Globus pallidus (tissue), 1 donor: Measurements from ENCODE around the gene SOS2.
"Not testable (repeated sequence)": the region's sequence is repeated elsewhere in the genome, so short reads cannot be mapped to it uniquely, and the experiment has no call there.

Experiments used
- DNase-seq: peaks from one replicate; pipeline ENCODE4 v3.0.0-alpha.2; 2015; ENCODE audit warnings: low spot score

SOS2 gene

GRCh38 chr14:50085570-50086320 lies 145.6 kb downstream of the SOS2 start:
- no peak for DNase-seq

- no peak for DNase-seq
Measured at GRCh38 chr14:50084666-50085065, 146.7 kb downstream of the SOS2 start.

DNA sequence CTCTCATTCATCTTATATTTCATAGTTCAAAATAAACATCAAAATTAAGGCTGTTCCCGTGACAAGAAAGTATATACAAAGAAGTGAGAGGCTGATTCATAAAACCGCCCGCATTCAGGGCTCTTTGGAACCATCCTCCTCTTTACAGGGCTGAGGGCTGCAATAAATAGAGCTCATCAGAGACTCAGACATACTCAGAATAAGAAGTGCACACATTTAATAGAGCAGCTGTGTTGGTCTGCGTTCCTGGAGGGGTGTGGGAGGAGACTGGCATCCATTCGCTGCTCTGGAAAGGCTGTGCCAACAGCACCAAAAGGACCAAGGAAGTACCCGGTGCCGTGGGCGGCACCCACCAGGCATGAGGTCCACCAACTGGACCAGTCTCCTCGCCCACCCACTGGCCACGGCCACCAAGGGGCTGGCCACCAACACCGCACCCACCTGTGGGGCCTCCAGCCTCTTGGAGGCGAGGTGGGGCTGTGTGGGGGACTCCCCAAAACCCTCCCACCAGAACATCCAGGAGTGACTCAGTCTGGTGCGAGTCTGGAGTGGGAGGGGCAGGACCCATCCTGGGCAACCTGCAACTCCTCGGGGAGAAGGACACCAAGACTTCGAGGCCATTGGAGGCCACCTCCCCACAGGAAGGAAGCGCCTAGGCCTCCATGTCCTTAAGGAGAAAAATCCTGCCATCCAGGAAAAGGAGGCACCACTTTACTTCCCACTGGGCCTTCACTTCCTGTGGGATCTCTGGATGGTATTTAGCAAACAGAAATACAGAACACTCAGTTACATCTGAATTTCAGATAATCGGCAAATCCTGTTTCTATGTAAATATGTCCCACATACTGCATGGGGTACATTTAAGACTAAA lies 147.7 kb downstream of the SOS2 start:
- no peak for DNase-seq

- DNase-seq = no peak
Measured at GRCh38 chr14:50082784-50083466, 148.5 kb downstream of the SOS2 start.

DNA sequence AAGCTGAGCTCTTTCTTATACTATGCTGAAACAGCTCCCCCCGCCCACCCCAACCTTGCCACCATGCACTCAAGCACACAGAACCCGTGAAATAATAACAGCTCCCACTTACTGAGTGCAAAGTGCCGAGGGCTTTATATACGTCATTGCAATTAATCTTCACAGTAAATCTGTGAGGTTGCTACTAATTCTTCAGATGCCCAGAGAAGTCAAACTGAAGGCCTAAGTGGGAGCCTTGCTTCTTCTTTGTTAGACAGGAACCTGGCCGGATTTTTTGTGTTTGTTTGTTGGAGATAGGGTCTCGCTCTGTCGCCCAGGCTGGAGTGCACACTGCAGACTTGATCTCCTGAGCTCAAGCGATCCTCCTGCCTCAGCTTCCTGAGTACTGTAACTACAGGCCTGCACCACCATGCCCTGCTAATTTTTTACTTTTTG lies 149.1 kb downstream of the SOS2 start:
- DNase-seq = no peak

- not testable (repeated sequence) for DNase-seq
Measured at GRCh38 chr14:50079103-50079502, 152.3 kb downstream of the SOS2 start.

DNA sequence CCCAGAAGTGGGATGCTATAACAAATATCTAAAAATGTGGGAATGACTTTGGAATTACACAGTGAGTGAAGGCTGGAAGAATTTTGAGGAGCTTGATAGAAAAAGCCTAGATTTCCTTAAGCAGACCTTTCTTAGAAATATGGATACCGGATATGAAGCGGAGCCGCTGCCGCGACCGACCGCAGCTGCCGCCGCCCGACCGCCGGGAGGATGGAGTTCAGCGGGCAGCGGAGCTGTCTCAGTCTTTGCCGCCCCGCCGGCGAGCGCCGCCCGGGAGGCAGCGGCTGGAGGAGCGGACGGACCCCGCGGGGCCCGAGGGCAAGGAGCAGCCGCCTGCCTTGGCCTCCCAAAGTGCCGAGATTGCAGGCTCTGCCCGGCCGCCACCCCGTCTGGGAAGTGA lies 157.7 kb downstream of the SOS2 start:
- DNase-seq = not testable (repeated sequence)

GRCh38 chr14:50072395-50072794 lies 159.0 kb downstream of the SOS2 start:
- no peak for DNase-seq

DNA sequence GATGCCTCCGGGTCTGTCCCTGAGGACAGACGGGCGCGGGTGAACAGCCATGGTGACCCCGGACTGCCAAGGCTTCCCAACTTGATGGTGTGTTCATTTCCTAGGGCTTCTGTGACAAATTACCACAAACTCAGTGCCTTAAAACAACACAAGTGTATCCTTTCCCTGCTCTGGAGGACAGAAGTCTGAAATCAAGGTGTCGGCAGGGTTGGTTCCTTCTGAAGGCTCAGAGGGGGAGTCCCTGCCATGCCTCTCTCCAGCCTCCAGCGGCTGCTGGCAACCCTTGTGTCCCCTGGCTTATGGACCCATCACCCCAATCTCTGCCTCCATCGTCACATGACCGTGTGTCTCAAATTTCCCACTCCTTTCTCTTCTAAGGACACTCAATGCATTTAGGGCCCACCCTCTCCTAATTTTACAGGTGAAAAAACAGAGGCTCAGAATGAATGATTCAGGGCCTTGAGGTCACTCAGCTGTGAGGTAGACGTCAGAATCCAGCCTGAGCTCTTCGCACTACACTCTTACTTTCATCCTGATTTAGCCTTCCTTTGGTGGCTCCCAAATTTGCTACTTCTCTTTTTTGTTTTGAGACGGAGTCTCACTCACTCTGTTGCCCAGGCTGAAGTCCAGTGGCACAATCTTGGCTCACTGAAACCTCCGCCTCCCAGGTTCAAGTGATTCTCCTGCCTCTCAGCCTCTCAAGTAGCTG lies 160.4 kb downstream of the SOS2 start:
- DNase-seq = no peak

- DNase-seq = no peak
Measured at GRCh38 chr14:50070230-50070629, 161.1 kb downstream of the SOS2 start.

- DNase-seq = no peak
Measured at GRCh38 chr14:50069325-50069724, 162.1 kb downstream of the SOS2 start.

GRCh38 chr14:50068496-50068895 lies 162.9 kb downstream of the SOS2 start:
- DNase-seq = no peak

DNA sequence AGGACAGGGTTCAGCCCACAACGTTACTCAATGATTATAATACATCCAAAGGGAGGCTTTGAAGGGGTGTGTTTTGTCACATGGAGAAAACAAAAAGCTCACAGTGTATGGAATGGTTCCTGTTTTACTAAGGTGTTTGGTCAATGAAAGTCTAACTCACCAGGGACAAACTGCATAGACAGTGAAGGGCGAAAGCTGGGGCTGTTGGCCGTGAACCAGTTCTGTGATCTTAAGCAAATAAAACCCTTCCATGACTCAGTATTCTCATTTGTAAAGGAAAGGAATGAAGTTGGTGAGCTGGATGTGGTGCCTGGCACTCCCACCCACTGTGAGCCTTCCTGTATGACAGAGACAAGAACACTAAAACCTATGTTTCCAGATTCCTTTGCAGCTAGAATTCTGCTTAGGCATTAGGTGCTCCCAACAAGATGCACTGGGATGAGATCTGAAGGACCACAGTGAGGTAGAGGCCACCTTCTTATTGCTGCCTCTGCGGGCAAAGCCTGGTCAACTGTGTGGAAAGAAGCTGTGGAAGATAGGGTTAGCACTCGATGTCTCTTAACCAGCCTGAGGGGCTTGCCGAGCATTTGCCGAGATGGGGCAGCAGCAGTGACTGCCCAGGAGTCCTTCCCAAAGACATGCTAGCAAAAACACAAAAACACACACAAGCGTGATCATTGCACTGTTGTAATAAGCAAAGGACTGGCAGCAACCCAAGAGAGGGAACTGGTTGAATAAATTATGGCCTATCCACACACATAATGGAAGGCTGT lies 163.5 kb downstream of the SOS2 start:
- no peak for DNase-seq
